DOHH2 (cell line): ENCODE data around the gene CDH12.

Experiments
- H3F3A ChIP-seq: fragments of 200-600 bp; sonication (generic), shearing (Covaris generic); 2 replicates; pipeline ENCODE4 v1.6.0; 2016; ENCODE audit warnings: antibody characterized with exemption, mild to moderate bottlenecking; ENCODE audit not compliant: control insufficient read depth, insufficient read depth
- H3K27ac ChIP-seq: fragments of 200-600 bp; sonication (generic); 2 replicates; pipeline ENCODE4 v1.5.1; 2014; ENCODE audit warnings: low read depth, mild to moderate bottlenecking, low read length, moderate library complexity
- H3K27me3 ChIP-seq: fragments of 200-600 bp; sonication (generic); 2 replicates; pipeline ENCODE4 v1.6.1; 2014; ENCODE audit warnings: mild to moderate bottlenecking, low read length, mixed read lengths; ENCODE audit not compliant: control insufficient read depth
- H3K36me3 ChIP-seq: fragments of 200-600 bp; sonication (generic); 2 replicates; pipeline ENCODE4 v1.6.1; 2014; ENCODE audit warnings: mild to moderate bottlenecking, low read length, moderate library complexity, mixed read lengths; ENCODE audit not compliant: control insufficient read depth
- H3K4me1 ChIP-seq: fragments of 200-600 bp; sonication (generic); 2 replicates; pipeline ENCODE4 v1.6.1; 2014; ENCODE audit warnings: mild to moderate bottlenecking, low read length, mixed read lengths; ENCODE audit not compliant: control insufficient read depth
- H3K4me2 ChIP-seq: fragments of 200-600 bp; sonication (generic); 2 replicates; pipeline ENCODE4 v1.6.0; 2014; ENCODE audit warnings: mild to moderate bottlenecking, low read length, moderate library complexity
- H3K4me3 ChIP-seq: fragments of 200-600 bp; sonication (generic); 2 replicates; pipeline ENCODE4 v1.5.1; 2014; ENCODE audit warnings: mild to moderate bottlenecking, low read length, mixed read lengths
- H3K79me2 ChIP-seq: fragments of 200-600 bp; sonication (generic); 2 replicates; pipeline ENCODE4 v1.6.1; 2014; ENCODE audit warnings: mild to moderate bottlenecking, low read length, mixed read lengths; ENCODE audit not compliant: control insufficient read depth
- H3K9me2 ChIP-seq: fragments of 200-600 bp; sonication (generic); replicated peaks from 2 replicates; pipeline ENCODE4 v1.6.1; 2014; ENCODE audit warnings: mild to moderate bottlenecking, low read length, mixed read lengths; ENCODE audit not compliant: control insufficient read depth
- H3K9me3 ChIP-seq: fragments of 200-600 bp; sonication (generic); 2 replicates; pipeline ENCODE4 v1.6.1; 2014; ENCODE audit warnings: antibody characterized with exemption, low read length, mixed read lengths; ENCODE audit not compliant: control insufficient read depth, insufficient read depth
- H4K20me1 ChIP-seq: fragments of 200-600 bp; sonication (generic); 2 replicates; pipeline ENCODE4 v1.6.0; 2014; ENCODE audit warnings: low read depth, mild to moderate bottlenecking, antibody characterized with exemption, low read length, moderate library complexity; ENCODE audit not compliant: control insufficient read depth, insufficient read depth
- EZH2phosphoT487 ChIP-seq: fragments of 200-600 bp; sonication (generic); IDR thresholded peaks from 2 replicates; pipeline ENCODE4 v1.6.1; 2017; ENCODE audit warnings: borderline replicate concordance, mild to moderate bottlenecking, antibody characterized with exemption, low read length, moderate library complexity, mixed read lengths
- TF ChIP-seq, protein P1 (sequence below): fragments of 200-600 bp; sonication (generic); IDR thresholded peaks from one replicate; pipeline ENCODE4 v1.5.1; 2014; ENCODE audit warnings: antibody characterized with exemption, mild to moderate bottlenecking, low read depth, low read length; ENCODE audit not compliant: poor library complexity, severe bottlenecking

The CDH12 gene

DNA sequence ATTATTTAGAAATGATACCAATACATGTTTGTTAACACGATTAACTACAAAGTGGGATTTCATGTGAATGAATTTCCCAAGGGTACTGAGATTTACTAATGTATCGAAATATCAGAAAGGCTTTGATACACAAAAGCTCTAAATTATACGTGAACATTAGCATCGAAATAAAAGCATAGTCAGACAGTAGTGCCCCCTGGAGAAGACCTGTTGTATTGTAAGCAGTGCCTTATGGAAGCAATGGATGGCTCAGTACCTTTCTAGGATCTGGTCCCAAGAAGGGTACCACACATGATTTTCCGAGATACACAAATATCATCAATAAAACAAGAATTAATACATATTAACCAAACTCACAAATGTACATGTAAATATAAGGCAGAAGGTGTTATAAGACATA lies 153.8 kb downstream of the CDH12 start:
- no peaks in the 10 kb centered on the region for H3K9me3 ChIP-seq
- no peaks in the 10 kb centered on the region for H3K36me3 ChIP-seq
- no peak overlapping the region for H3K4me2 ChIP-seq
- no peaks in the 10 kb centered on the region for H3K79me2 ChIP-seq
- H3K27ac ChIP-seq = no peak overlapping the region
- no peaks in the 10 kb centered on the region for H4K20me1 ChIP-seq
- TF ChIP-seq, protein P1, sequence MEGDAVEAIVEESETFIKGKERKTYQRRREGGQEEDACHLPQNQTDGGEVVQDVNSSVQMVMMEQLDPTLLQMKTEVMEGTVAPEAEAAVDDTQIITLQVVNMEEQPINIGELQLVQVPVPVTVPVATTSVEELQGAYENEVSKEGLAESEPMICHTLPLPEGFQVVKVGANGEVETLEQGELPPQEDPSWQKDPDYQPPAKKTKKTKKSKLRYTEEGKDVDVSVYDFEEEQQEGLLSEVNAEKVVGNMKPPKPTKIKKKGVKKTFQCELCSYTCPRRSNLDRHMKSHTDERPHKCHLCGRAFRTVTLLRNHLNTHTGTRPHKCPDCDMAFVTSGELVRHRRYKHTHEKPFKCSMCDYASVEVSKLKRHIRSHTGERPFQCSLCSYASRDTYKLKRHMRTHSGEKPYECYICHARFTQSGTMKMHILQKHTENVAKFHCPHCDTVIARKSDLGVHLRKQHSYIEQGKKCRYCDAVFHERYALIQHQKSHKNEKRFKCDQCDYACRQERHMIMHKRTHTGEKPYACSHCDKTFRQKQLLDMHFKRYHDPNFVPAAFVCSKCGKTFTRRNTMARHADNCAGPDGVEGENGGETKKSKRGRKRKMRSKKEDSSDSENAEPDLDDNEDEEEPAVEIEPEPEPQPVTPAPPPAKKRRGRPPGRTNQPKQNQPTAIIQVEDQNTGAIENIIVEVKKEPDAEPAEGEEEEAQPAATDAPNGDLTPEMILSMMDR = no peak
- no peak for TF ChIP-seq EZH2phosphoT487
- H3F3A ChIP-seq = no peaks in the 10 kb centered on the region
- H3K4me1 ChIP-seq = no peaks in the 10 kb centered on the region
- H3K4me3 ChIP-seq = no peak overlapping the region
- no peaks in the 10 kb centered on the region for H3K9me2 ChIP-seq
- no peaks in the 10 kb centered on the region for H3K27me3 ChIP-seq

DNA sequence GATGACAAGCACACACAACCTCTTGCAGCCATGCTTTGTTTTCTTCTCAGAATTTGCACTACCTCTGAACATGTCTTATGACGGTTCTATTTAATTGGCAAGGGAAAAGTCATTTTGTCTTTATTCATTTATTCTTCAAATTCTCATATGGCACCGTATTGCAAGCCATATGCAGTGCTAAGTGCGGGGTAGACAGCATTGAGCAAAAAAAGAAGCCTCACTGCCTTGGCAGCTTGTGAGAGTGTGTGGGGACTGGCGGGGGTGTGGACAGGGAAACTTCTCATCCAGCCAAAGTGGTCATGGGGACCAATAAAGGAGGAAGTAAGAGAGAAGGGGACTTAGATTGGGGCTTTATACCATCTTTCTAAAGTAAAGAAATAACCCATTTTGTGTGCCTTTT lies 160.0 kb downstream of the CDH12 start:
- no peak overlapping the region for H3K4me3 ChIP-seq
- no peaks in the 10 kb centered on the region for H3K9me3 ChIP-seq
- no peaks in the 10 kb centered on the region for H4K20me1 ChIP-seq
- H3K79me2 ChIP-seq = no peaks in the 10 kb centered on the region
- H3K36me3 ChIP-seq = no peaks in the 10 kb centered on the region
- no peak overlapping the region for H3K27ac ChIP-seq
- TF ChIP-seq, protein P1 = no peak
- no peak for TF ChIP-seq EZH2phosphoT487
- no peaks in the 10 kb centered on the region for H3K9me2 ChIP-seq
- H3K4me2 ChIP-seq = no peak overlapping the region
- no peaks in the 10 kb centered on the region for H3K4me1 ChIP-seq
- no peaks in the 10 kb centered on the region for H3K27me3 ChIP-seq
- no peaks in the 10 kb centered on the region for H3F3A ChIP-seq

DNA sequence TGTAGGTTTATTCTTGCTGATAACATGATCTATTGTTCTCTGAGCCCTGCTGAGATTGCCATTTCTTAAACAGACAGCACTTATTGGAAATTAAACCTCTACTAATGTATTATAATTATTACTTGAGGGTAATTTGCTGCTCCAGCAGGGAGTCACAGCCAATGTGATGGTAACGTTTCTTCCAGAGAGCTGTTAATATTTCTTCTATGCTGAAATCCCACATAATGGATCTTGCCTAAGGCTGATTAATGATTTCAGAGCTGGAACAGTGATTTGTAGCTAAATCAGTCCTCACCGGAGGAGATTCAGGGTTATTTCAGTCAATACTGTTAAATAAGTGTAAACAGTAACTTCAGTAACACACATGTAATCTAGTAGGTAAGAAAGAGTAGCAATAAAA lies 170.1 kb downstream of the CDH12 start:
- H3K9me2 ChIP-seq = no peaks in the 10 kb centered on the region
- no peak overlapping the region for H3K4me3 ChIP-seq

More for the DNA sequence above, 170.1 kb downstream of the CDH12 start:
- H3K4me1 ChIP-seq = no peaks in the 10 kb centered on the region
- no peaks in the 10 kb centered on the region for H4K20me1 ChIP-seq
- H3K27ac ChIP-seq = no peak overlapping the region
- H3K79me2 ChIP-seq = no peaks in the 10 kb centered on the region
- no peaks in the 10 kb centered on the region for H3K9me3 ChIP-seq
- H3F3A ChIP-seq = no peaks in the 10 kb centered on the region
- TF ChIP-seq EZH2phosphoT487 = no peak
- TF ChIP-seq, protein P1 = no peak
- H3K4me2 ChIP-seq = no peak overlapping the region
- H3K27me3 ChIP-seq = no peaks in the 10 kb centered on the region
- no peaks in the 10 kb centered on the region for H3K36me3 ChIP-seq
